Esophagus muscularis mucosa (tissue), 4 donors: ENCODE measurements around the gene KIR2DL4.
"Not testable (repeated sequence)": the region's sequence is repeated elsewhere in the genome, so short reads cannot be mapped to it uniquely, and the experiment has no call there.

ENCODE experiments used
- CTCF ChIP-seq, 3 experiments: fragments of 200-600 bp in 2 of 3; fragments of 450-650 bp in 1 of 3; sonication (generic) in 2 of 3; IDR thresholded peaks; one replicate each; pipeline ENCODE4 v1.5.1; 2017 to 2019; ENCODE audit warnings: antibody characterized with exemption in 3 of 3, mild to moderate bottlenecking in 2 of 3, moderate library complexity in 1 of 3
- EP300 ChIP-seq: sonication (generic); formaldehyde crosslinking; IDR thresholded peaks from one replicate; pipeline ENCODE4 v1.6.1; 2017; ENCODE audit warnings: antibody characterized with exemption
- POLR2A ChIP-seq: fragments of 450-650 bp; IDR thresholded peaks from one replicate; pipeline ENCODE4 v1.6.1; 2017; ENCODE audit warnings: antibody characterized with exemption, moderate library complexity, mild to moderate bottlenecking, low read depth
- POLR2AphosphoS5 ChIP-seq, 2 donors: sonication (generic); formaldehyde crosslinking; IDR thresholded peaks; one replicate each; pipeline ENCODE4 v1.6.1; 2017; ENCODE audit warnings: antibody characterized with exemption in 2 of 2

DNA sequence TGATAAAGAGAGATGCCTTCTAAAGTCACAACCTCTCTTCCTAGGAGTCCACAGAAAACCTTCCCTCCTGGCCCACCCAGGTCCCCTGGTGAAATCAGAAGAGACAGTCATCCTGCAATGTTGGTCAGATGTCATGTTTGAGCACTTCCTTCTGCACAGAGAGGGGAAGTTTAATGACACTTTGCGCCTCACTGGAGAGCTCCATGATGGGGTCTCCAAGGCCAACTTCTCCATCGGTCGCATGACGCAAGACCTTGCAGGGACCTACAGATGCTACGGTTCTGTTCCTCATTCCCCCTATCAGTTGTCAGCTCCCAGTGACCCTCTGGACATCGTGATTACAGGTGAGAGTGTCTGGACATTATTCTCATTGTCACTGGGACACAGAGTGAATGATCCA, 15.3 kb upstream of the KIR2DL4 start:
- not testable (repeated sequence) for TF ChIP-seq CTCF (IDR thresholded peaks at IDR 0.05); POLR2A; EP300; POLR2AphosphoS5 (IDR thresholded peaks at IDR 0.05)
